ENCODE measurements around the gene ASF1B.
"Not testable (repeated sequence)": the region's sequence is repeated elsewhere in the genome, so short reads cannot be mapped to it uniquely, and the experiment has no call there.

The ASF1B gene

DNA sequence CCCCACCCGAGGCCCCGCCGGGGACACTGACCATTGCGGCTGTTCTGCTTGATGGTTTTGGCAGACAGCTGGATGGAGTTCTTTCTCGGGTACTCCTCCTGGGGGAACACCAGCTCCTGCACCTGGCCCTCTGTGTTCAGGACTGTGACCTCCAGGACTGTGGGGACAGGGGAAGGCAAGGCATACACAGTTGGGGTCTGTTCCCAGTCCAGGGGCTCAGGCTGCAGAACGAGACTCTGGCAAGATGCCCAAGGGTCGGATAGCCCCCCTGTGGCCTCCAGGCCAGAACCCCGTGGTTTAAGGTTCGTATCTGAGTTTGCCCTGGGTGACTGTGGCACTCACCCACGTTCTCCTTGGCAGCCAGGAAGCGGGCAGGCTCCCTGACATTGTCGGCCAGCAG is 22.7 kb upstream of the ASF1B start:
- DNase-seq, result no peak

GRCh38 chr19:14158276-14159023 is 22.1 kb upstream of the ASF1B start:
- no peak for DNase-seq

DNA sequence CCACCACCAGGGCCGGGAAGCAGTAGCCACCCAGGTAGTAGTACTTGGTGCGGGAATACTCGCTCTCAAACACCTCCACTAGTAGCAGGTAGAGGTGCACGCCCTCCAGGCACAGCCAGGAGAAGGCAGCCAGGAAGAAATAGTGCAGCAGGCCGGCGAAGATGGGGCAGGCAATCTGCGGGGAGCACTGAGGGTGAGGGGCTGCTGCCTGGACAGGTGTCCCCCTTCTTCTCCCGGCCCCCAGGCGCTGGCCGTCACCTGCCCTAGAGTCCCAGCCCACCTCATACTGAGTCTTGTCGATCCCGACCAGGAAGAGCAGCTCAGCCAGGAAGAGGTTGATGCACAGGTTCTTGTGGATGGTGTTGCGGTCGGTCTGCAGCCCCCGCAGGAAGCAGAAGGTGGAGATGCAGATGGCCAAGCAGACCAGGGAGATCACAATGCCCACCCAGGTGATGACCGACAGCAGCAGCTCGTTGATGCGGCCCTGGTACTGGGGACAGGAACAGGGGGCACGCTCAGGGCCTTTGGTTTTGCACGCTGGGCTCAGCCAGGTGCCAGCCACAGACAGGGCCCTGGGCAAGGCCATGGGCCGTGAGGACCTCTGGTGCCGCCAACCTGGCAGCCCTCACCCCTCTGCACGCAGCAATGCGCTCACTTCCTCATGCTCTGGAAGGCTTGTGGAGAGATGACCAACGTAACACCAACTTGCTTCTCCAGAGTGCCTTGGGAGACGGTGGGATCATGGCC is 20.8 kb upstream of the ASF1B start:
- no peak for DNase-seq

GRCh38 chr19:14156122-14156521 is 19.7 kb upstream of the ASF1B start:
- DNase-seq, result no peak

DNA sequence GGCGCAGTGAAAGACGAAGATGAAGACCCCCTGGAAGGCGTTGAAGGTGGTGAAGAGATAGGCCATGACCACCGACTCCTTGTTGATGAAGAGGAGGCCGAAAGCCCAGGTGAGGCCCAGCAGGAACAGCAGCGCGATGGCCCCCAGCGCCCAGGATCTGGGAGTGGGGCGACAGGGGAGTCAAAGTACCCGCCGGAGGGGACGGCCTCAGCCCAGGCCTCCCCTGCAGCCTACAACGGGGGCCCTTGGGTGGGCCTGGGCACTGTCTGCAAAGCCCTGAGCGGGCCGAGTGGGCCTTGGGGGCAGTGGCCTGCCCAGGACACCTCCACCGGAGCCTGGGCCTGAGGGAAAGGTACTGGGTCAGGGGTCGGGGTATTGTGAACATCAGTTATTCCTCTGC is 19.0 kb upstream of the ASF1B start:
- no peak for DNase-seq

GRCh38 chr19:14152713-14153112 is 16.3 kb upstream of the ASF1B start:
- DNase-seq, result no peak

GRCh38 chr19:14150770-14151661 is 14.6 kb upstream of the ASF1B start:
- no peak for DNase-seq

GRCh38 chr19:14150041-14150769 is 13.8 kb upstream of the ASF1B start:
- no peak for DNase-seq

DNA sequence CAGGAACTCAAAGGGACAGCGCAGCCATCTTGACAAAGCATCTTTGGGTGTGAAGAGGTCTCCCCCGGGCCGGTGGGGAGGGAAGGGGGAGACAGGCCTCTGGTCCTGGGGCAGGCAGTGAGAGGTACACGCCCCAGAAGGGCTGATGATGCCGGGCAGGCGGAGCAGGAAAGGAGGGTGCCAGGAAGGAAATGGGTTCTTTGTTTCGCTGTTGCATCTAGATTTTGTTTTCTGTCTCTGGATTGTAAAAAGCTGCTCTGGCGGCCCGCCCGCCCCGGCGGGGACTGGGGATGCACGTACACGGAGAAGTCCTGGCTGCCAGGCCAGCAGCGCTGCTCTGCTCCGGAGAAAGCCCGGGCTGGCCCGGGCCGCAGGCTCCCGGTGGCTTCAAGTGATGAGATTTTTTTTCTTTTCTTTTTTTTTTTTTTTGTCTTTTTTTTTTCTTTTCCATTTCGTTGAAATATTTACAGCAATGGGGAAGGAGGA is 13.2 kb upstream of the ASF1B start:
- DNase-seq, result peak; percentile 65

GRCh38 chr19:14148751-14149410 is 12.5 kb upstream of the ASF1B start:
- DNase-seq, result no peak

DNA sequence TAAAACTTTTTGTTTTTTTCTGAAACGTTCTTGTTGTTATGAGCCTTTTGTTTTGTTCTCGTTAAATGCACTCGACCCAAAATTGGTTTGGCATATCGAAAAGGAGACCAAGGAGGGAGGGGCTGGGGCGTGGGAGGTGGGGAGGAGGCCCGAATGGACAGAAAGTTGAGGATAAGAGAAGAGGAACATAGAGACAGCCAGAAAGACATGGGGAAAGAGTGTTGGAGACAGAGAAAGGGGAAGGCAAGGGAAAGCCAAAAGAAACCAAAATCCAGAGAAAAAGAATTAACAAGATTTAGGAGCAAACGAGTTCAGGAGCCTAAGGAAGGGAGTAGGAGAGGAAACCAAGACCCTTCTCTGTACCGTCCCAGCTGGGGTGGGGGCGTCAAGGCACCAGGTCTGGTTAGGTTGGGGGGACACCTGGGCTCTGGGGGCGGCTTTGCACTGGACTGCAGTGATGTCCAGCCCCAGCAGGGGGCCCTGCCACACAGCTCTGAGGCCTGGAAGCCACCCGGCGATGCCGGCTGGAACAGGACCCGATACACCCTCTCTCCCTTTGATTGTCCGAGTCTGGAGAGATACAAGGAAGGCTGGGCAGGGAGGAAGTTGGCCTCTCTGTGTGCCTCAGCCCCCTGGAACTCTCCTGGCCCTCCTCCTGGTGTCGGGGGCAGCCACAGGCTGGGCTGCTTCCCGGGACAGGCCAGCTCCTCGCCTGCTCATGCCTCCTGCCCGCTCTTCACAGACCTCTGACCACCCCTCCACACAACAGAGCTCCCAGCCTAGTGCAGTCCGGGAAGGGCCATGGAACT is 11.6 kb upstream of the ASF1B start:
- DNase-seq, result peak; percentile 28

DNA sequence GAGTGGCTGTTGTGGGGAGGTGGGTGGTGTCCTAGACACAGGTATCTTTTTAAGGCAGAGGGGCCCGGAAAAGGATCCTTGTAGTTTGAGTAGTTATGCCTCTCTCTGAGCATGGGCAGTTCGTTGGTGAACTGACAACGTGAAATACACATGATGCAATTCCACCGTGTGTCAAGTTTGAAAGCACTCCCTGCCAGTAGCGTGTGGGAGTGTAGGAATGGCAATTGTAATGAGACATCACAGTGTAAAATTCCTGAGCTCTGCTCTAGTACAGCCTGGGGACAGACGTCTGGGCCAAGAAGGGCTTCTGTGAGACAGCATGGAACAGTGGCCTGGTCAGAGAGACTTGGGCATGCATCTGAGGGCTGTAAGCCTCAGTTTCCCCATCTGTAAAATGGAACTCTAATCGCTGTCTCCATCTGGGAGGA is 10.4 kb upstream of the ASF1B start:
- DNase-seq, result no peak

DNA sequence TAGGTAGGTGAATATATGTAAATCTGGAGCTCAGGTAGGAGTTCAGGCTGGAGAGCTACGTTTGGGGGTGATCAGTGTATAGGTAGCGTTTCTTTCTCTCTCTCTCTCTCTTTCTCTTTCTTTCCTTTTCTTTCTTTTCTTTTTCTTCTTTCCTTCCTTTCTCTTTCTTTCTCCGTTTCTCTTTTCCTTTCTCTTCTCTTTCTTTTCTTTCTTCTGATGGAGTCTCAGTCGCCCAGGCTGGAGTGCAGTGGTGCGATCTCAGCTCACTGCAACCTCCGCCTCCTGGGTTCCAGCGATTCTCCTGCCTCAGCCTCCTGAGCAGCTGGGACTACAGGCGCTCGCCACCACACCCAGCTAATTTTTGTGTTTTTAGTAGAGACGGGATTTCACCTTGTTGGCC is 9.8 kb upstream of the ASF1B start:
- DNase-seq, result not testable (repeated sequence)

- no peak for DNase-seq
Observed at GRCh38 chr19:14145381-14145780, 9.0 kb upstream of the ASF1B start.

DNA sequence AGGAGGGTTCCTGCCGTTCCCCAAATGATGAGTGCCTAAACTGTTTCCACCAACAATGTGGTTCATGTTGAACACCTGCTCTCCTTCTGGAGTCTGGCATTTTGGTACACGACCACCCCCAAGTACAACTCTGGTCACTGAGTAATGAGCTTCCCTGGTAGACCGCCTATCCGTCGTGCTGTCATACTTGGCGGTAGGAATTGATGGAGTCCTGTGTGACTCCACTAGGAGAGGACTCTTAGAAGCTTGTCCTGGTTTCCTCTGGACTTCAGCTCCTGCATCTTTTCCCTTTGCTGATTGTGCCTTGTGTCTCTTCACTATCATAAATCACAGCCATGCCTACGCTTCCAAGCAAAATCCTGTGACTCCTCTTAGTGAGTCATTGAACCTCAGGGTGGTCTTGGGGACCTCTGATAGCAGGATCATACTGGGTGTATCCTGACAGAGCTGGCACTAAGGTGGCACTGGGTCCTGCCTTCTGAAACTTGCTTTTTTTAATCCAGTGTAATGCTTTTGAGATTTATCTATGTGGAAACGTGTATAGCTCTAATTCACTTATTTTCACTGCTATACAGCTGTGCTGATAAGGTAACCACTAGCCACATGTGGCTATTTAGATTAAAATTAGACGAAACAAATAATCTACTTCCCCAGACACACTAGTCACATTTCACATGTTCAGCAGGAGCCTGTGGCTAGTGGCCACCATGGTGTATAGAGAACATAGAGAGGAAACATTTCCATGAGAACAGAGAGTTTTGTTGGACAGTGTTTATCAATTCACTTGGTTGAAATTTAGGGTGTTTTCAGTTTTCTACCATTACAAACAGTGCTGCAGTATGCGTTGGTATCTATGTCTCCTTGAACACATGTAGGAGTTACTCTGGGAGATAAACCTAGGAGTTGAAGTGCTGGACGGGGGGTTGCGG is 6.1 kb upstream of the ASF1B start:
- no peak for DNase-seq

- no peak for DNase-seq
Observed at GRCh38 chr19:14141041-14141440, 4.7 kb upstream of the ASF1B start.

GRCh38 chr19:14139944-14140343 is 3.6 kb upstream of the ASF1B start:
- no peak for DNase-seq

DNA sequence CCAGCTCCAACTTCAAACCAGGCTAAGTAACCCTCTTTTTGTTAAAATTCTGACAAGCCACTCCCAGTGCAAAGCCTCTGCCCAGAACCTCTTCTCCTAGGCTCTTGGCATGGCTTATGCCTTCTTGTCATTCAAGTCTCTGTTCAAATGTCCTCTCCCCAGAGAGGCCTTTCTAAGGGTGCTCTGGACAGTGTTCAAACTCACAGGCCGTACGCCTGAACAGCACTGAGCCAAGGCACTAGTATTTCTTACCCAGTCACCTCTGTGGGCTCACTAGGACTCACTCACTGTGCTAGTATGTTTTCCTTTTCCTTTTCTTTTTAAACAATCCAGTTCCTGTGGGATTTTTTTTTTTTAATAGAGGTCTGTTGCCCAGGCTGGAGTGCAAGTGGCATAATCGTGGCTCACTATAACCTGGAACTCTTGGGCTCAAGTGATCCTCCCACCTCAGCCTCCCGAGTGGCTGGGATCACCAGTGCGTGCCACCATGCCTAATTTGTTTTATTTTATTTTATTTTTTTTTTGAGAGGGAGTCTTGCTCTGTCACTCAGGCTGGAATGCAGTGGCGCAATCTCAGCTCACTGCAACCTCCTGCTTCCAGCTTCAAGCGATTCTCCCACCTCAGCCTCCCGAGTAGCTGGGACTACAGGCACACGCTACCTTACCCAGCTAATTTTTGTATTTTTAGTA is 2.3 kb upstream of the ASF1B start:
- no peak for DNase-seq

DNA sequence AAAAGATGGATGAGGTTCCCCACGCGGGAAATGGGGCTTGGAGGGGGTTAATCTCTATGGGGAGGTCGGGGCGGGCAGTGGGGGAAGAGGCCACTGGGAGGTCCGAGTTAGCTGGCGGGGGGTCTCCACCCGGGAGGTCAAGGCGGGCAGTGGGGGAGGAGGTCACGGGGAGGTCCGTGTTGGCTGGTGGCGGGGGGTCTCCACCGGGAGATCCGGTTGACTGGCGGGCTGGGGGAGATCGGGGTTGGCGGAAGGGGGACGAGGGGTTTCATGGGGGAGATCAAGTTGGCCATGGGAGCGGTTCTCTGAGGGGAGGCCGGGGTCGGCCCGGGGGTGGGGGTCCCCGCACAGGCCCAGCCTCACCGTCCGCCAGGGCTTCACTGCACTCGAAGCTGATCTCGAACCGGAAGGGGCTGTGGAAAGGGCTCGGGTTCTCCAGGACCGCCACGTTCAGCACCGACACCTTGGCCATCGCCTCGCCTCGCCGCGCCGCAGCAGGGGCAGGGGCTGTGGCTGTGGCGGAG is 342 bp downstream of the ASF1B start:
- DNase-seq, result no peak

Data from central memory CD4-positive, alpha-beta T cell (primary cell).